IPS DF 6.9 (cell line): ENCODE measurements around the gene SLC25A1.
"Not testable (repeated sequence)": the region's sequence is repeated elsewhere in the genome, so short reads cannot be mapped to it uniquely, and the experiment has no call there.

Experiments
- DNase-seq: peaks from one replicate; pipeline ENCODE4 v3.0.0-alpha.2; 2013; ENCODE audit warnings: low read depth, low spot score
- H3K27ac ChIP-seq: one replicate; pipeline ENCODE4 v1.5.1; 2013; ENCODE audit warnings: low read length, control low read depth
- H3K27me3 ChIP-seq: 2 replicates; pipeline ENCODE4 v1.6.1; 2013; ENCODE audit warnings: mild to moderate bottlenecking, low read length; ENCODE audit not compliant: control insufficient read depth, insufficient read depth
- H3K36me3 ChIP-seq: 2 replicates; pipeline ENCODE4 v1.6.1; 2013; ENCODE audit warnings: low read length; ENCODE audit not compliant: control insufficient read depth, insufficient read depth
- H3K4me1 ChIP-seq: 2 replicates; pipeline ENCODE4 v1.6.1; 2013; ENCODE audit warnings: low read length; ENCODE audit not compliant: control insufficient read depth, insufficient read depth
- H3K4me3 ChIP-seq: 2 replicates; pipeline ENCODE4 v1.5.1; 2013; ENCODE audit warnings: mild to moderate bottlenecking, low read length
- H3K9me3 ChIP-seq: 2 replicates; pipeline ENCODE4 v1.6.1; 2013; ENCODE audit warnings: low read length, inconsistent platforms; ENCODE audit not compliant: control insufficient read depth, insufficient read depth
- WGBS: extraction: QIAGEN DNeasy Blood & Tissue Kit; methylation state at CpG from one replicate; pipeline ENCODE4 v1.1.7; 2013; ENCODE audit warnings: mixed read lengths, missing lambda C conversion rate; ENCODE audit not compliant: insufficient read length, insufficient coverage; 5-methylcytosine and 5-hydroxymethylcytosine counted together

The SLC25A1 gene

DNA sequence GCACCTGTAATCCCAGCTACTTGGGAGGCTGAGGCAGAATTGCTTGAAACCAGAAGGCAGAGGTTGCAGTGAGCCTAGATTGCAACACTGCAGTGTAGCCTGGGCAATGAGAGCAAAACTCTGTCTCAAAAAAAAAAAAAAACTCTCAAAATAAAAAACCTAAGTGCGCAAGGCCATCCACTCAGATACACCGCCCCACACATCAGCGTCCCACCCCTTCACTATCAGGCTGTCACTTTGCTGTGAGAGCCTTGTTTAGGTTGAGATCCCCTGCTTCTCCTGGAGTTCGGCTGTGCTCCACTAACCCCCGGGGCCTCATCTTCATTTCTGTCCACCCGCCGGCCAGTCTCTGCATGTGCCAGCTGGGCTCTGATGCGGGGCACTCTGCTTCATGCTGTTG, 12.1 kb downstream of the SLC25A1 start:
- peaks cover 2% of the 10 kb centered on the region; the same call in 1 of the 2 replicates for H3K4me1 ChIP-seq
- H3K27ac ChIP-seq = no peak overlapping the region
- no peaks in the 10 kb centered on the region; the same call in 1 of the 2 replicates for H3K27me3 ChIP-seq
- DNase-seq = no peak
- H3K9me3 ChIP-seq = no peaks in the 10 kb centered on the region
- no peak overlapping the region for H3K4me3 ChIP-seq
- no peaks in the 10 kb centered on the region for H3K36me3 ChIP-seq
- no CpG with 5 or more reads among the region's 8 CpGs for WGBS

DNA sequence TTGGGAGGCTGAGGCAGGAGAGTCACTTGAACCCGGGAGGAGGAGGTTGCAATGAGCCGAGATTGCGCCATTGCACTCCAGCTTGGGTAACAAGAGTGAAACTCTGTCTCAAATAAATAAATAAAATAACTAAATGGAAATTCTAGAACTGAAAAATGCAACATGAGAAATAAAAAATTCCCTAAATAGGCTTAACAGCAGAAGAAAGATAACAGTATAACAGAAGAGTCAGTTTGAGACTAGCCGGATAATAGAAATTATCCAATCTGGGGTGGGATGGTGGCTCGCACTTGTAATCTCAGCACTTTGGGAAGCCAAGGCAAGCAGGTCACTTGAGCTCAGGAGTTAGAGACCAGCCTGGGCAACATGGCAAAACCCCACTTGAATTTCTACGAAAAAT, 14.1 kb downstream of the SLC25A1 start:
- no CpG with 5 or more reads among the region's 6 CpGs for WGBS
- H3K4me1 ChIP-seq = no peaks in the 10 kb centered on the region
- H3K9me3 ChIP-seq = no peaks in the 10 kb centered on the region
- H3K27ac ChIP-seq = no peak overlapping the region
- H3K36me3 ChIP-seq = no peaks in the 10 kb centered on the region
- no peak for DNase-seq
- no peaks in the 10 kb centered on the region for H3K27me3 ChIP-seq
- no peak overlapping the region for H3K4me3 ChIP-seq

DNA sequence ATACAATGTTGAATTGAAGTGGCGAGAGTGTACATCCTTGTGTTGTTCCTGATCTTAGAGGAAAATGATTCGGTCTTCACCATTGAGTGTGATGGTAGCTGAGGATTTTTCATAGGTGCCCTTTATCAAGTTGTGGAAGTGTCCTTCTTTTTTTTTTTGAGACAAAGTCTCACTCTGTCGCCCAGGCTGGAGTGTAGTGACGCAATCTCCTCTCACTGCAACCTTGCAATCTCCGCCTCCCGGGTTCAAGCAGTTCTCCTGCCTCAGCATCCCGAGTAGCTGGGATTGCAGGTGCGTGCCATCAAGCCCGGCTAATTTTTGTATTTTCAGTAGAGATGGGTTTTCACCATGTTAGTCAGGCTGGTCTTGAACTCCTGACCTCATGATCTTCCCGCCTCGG, 19.9 kb downstream of the SLC25A1 start:
- not testable (repeated sequence) for H3K9me3 ChIP-seq, DNase-seq, H3K4me3 ChIP-seq, H3K4me1 ChIP-seq, H3K27ac ChIP-seq, H3K36me3 ChIP-seq, H3K27me3 ChIP-seq
- no CpG with 5 or more reads among the region's 11 CpGs for WGBS

DNA sequence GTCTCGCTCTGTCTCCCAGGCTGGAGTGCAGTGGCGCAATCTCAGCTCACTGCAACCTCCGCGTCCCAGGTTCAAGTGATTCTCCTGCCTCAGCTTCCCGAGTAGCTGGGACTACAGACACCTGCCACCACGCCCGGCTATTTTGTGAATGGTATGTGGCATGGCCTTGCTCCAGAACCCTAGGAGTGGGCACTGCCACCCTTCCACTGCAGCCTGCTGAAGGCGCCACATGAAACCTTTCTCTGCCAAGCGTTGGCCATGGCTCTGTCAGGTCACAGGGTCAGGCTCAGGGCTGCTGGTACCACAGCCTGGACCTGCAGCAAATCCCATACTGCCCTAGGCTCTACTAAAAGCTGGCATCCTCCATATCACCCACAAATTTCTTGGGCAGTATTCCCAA, 22.4 kb downstream of the SLC25A1 start:
- not testable (repeated sequence) for H3K36me3 ChIP-seq, H3K4me3 ChIP-seq, H3K4me1 ChIP-seq, DNase-seq, H3K9me3 ChIP-seq, H3K27ac ChIP-seq
- peaks cover 16% of the 10 kb centered on the region for H3K27me3 ChIP-seq
- no CpG with 5 or more reads among the region's 9 CpGs for WGBS

DNA sequence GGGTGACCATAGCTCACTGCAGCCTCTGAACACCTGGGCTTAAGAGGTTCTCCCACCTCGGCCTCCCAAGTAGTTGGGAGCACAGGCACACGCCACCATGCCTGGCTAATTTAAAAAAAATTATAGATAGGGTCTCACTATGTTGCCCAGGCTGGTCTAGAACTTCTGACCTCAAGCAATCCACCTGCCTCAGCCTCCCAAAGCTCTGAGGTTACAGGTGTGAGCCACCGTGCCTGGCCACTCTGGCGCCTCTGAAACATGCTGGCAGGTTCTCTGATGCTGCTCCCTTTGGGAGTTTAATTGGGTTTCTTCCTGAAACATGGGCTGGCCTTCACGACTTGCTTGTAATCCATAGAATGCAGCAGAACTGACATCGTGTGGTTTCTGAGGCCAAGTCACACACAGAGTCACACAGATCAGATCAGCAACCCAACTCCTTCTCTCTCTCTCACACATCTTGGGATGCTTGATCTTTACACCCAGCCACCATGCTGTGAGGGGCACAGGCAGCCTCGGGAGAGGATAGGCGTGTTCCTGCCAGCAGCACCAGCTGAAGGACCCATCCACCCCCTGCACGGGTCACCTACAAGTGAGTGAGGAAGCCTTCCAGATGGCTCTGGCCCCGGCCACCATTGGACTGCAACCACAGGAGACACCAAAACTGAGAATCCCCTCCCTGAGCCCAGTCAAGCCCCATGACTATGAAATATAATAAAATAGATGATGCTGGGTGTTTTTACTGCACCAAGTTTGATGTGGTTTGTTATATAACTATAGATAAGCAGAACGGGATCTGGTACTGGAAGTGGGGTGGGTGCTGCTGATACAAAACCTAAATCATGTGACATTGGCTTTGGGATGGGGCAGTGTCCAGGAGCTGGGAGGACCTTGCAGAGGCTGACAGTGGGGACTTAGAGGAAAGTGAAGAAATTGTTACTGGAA, 25.3 kb downstream of the SLC25A1 start:
- no peak overlapping the region for H3K27ac ChIP-seq
- no peaks in the 10 kb centered on the region for H3K4me1 ChIP-seq
- WGBS = no CpG with 5 or more reads among the region's 11 CpGs
- H3K36me3 ChIP-seq = no peaks in the 10 kb centered on the region
- H3K9me3 ChIP-seq = no peaks in the 10 kb centered on the region
- no peak overlapping the region for H3K4me3 ChIP-seq
- no peak for DNase-seq
- H3K27me3 ChIP-seq = peaks cover 39% of the 10 kb centered on the region

DNA sequence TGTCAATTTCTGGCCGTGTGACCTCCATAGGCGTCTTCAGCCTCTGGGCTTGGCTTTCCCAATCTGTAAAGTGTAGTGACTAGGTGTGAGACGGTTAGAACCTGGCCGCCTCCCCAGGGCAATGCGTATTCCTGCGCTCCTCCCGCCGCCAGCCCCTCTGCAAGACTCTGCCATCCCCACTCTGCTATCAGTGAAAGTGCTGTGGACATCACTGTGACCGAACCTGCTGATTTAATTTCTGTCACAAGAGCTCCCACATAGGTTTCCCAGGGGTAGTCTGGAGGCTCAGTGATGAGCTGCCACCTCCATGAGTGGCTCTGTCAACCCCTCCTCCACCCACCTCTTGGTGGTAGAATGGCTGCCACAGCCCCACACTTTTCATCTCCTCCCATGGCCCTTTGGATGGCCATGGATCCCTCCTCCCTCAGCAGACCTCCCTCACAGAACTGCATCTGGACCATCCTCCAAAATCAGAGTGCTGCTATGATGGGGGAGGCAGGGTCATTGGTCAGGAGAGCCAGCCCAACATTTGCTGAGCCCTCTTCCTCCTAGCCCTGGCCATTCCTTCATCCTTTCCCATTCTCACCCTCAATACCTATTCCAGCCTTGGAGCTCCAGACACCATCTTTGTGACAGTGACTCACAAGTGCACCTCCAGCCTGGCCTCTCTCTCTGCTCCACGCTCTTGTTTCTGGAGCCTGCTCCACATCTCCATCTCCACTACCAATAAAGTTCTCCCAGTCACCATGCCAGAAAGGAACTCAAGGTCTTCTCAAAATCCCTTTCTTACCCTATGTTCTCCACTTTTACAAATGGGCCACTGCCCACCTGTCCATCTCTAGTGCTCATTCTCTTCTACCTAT, 27.0 kb downstream of the SLC25A1 start:
- Histone ChIP-seq H3K27ac (no peak overlapping the region), H3K4me3 (no peak overlapping the region), H3K4me1 (peaks cover 3% of the 10 kb centered on the region; the same call in 1 of the 2 replicates), H3K36me3 (no peaks in the 10 kb centered on the region), H3K27me3 (peaks cover 47% of the 10 kb centered on the region), H3K9me3 (no peaks in the 10 kb centered on the region)
- DNase-seq = no peak
- WGBS = no CpG with 5 or more reads among the region's 10 CpGs

DNA sequence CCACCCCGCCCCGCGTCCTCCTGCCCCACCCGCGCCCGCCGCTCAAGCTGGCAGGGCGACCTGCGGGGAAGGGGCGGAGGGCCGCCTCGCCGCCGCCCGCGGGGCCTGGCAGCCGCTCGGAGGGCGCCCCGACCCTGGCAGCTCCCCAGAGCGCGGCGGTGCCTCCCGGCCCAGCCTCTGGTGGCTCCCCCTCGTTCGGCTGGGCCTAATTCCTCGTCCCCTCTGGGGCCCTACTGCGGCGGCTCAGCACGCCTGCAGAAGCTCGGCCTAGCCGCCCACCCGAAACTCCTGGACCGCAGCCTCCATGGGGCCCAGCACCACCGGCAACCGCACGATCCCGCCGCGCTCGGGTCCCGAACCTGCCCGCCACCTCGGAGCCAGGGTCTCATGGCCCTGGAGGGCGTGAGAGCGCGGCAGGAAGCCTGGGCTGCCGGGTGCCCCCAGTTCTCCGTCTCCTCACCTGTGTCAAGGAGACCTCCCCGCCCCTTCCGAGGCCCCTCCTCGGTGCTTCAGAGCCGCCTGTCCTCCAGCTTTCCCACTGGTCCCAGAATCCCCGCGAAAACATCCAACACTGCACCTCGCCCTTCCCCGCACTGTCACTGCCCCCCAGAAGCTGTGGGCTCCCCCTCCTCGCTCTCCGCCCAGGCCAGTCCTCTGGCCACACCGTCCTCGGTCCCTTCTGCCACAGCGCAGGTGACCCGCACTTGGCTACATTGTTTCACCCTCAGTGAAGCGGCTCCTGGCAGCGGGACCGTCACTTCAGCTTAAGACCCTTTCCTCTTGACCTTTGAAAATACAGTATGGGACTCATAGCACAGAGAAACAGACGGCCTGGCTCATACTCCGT, 27.8 kb downstream of the SLC25A1 start:
- DNase-seq = no peak
- WGBS = no CpG with 5 or more reads among the region's 68 CpGs
- no peaks in the 10 kb centered on the region for H3K9me3 ChIP-seq
- H3K27ac ChIP-seq = no peak overlapping the region
- H3K27me3 ChIP-seq = peaks cover 47% of the 10 kb centered on the region
- H3K4me3 ChIP-seq = no peak overlapping the region
- H3K4me1 ChIP-seq = peaks cover 3% of the 10 kb centered on the region; the same call in 1 of the 2 replicates
- H3K36me3 ChIP-seq = no peaks in the 10 kb centered on the region

DNA sequence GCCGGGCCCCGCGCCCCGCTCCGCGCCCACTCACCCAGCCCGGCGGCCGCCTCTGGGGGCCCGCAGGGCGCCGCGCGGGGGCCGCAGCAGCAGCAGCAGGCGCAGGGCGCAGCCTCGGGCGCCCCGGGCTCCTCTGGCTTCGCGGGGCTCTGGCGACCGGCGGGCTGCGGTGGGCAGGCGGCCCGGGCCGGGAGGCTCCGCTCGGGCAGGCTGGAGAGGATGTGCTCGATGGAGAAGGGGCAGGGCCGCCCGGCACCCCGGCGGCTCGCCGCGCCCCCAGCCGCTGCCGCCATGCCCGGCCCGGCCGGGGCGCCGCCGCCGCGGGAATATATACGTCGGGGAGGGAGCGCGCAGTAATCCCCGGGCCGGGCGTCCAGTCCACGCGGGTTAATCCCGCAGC, 28.5 kb downstream of the SLC25A1 start, which contains the start of gene GSC2:
Gene GSC2, minus strand, starts transcription at position 302 of the 400 bp plus-strand sequence. Its CDS starts 9 bp downstream, at position 293.
- H3K9me3 ChIP-seq = no peaks in the 10 kb centered on the region
- H3K27me3 ChIP-seq = peaks cover 47% of the 10 kb centered on the region
- WGBS = no CpG with 5 or more reads among the region's 59 CpGs
- H3K4me3 ChIP-seq = peak within 1 kb of the TSS; percentile 14; the same call in 1 of the 2 replicates
- H3K27ac ChIP-seq = no peak within 1 kb of the TSS
- DNase-seq = no peak
- H3K4me1 ChIP-seq = peaks cover 3% of the 10 kb centered on the region; the same call in 1 of the 2 replicates
- no peaks in the 10 kb centered on the region for H3K36me3 ChIP-seq

DNA sequence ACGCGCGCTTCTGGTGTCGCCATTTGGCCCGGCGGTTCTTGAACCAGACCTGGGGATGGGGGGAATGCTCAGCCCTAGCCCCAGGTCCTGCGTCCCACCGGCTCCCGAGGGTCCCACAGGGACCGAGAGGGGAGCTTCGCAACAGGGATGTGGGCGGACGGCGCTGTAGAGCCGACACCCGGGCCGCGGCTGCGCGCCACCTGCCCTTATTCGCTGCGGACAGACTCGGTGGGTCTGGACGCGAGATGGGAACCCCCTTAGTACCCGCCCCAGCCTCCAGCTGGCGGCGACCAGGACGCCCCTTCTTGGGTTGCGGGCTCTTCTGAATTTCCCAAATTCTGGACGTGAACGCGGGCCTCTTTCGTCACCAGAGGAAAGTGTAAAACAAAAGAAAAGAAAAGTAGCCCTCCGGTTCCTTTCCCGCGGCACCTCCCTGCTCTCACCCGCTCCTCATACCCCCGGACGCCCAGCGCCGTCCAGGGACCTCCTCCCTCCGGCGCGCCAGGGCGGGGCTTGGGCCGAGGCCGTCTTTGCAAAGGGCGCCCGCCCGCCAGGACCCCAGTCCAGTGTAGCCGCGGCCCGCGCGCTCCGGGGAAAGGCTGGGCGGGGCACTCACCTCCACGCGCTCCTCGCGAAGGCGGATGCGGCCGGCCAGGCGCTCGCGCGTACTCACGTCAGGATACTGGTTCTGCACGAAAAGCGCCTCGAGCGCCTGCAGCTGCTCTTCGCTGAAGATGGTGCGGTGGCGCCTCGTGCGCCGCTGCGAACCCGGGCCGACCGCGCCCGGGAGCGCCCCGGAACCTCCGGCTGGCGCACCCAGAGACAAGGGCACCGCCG, 29.3 kb downstream of the SLC25A1 start:
- WGBS = no CpG with 5 or more reads among the region's 92 CpGs
- no peaks in the 10 kb centered on the region for H3K9me3 ChIP-seq
- H3K4me1 ChIP-seq = peaks cover 3% of the 10 kb centered on the region; the same call in 1 of the 2 replicates
- H3K27me3 ChIP-seq = peaks cover 47% of the 10 kb centered on the region
- H3K27ac ChIP-seq = no peak overlapping the region
- DNase-seq = no peak
- H3K4me3 ChIP-seq = peak overlapping the region; percentile 14; the same call in 1 of the 2 replicates
- no peaks in the 10 kb centered on the region for H3K36me3 ChIP-seq
